IPS-NIHi7 (cell line): Measurements from ENCODE around the gene COPS9.
A peak's percentile ranks its signal among the peaks of the same experiment; 100 is the strongest.

Experiments used
- DNase-seq: peaks from one replicate; pipeline ENCODE4 v3.0.0; 2012; ENCODE audit warnings: mixed read lengths; ENCODE audit errors: extremely low spot score

The COPS9 gene

GRCh38 chr2:240111253-240111652 is 24.9 kb downstream of the COPS9 start:
- DNase-seq = no peak

DNA sequence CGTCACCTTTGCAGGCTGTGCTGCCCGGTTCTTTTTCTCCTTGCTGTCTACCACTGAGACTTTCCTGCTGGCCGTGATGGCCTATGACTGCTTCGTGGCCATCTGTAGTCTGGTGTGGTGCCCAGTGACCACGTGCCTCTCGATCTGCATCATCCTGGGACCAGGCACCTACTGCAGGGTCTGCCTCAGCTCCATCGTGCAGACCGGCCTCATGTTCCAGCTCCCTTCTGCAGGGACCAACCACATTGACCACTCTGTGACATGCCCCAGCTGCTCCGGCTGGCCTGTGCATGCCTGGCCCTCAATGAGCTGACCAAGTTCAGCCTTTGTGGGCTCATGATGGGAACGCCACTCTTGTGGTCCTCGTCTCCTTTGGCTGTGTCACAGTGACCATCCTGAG is 26.7 kb downstream of the COPS9 start:
- no peak for DNase-seq

- no peak for DNase-seq
Measured at GRCh38 chr2:240107477-240107796, 28.7 kb downstream of the COPS9 start.

- DNase-seq = no peak
Measured at GRCh38 chr2:240106765-240107476, 29.2 kb downstream of the COPS9 start.

DNA sequence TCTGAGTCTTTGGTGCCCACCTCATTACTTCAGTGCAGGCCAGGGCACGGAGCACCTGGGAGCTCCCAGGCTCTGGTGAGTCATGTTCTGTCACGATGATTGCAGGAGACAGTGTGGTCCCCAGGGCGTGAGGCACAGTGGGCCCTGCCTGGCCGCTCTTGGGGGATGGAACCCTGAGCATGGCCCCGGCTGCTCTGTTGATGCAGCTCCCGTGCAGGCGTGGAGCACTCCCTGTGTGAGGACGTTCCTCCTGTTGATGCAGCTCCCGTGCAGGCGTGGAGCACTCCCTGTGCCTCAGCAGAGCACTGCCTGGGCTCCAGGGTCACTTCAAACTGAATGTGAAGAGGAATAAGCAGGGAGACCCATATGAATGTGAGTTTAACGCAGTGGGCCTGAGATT is 30.1 kb downstream of the COPS9 start:
- DNase-seq = no peak

DNA sequence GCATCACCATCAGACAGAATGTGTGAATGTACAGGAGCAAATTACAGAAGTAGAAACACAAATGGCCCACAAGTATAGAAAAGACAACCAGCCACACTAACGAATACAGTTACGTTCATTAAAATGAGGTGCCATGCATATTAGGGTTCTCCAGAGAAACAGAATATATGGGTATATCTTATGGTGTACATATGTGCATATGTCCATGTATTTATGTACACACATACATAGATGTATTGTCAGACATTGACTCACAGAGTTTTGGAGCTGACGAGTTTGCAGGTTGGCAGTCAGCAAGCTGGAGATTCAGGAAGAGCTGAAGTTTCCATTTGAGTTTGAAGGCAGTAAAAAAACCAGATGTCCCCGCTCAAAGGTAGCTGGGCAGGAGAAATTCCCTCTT is 33.0 kb downstream of the COPS9 start:
- DNase-seq = no peak

GRCh38 chr2:240098349-240098748 is 37.8 kb downstream of the COPS9 start:
- no peak for DNase-seq

DNA sequence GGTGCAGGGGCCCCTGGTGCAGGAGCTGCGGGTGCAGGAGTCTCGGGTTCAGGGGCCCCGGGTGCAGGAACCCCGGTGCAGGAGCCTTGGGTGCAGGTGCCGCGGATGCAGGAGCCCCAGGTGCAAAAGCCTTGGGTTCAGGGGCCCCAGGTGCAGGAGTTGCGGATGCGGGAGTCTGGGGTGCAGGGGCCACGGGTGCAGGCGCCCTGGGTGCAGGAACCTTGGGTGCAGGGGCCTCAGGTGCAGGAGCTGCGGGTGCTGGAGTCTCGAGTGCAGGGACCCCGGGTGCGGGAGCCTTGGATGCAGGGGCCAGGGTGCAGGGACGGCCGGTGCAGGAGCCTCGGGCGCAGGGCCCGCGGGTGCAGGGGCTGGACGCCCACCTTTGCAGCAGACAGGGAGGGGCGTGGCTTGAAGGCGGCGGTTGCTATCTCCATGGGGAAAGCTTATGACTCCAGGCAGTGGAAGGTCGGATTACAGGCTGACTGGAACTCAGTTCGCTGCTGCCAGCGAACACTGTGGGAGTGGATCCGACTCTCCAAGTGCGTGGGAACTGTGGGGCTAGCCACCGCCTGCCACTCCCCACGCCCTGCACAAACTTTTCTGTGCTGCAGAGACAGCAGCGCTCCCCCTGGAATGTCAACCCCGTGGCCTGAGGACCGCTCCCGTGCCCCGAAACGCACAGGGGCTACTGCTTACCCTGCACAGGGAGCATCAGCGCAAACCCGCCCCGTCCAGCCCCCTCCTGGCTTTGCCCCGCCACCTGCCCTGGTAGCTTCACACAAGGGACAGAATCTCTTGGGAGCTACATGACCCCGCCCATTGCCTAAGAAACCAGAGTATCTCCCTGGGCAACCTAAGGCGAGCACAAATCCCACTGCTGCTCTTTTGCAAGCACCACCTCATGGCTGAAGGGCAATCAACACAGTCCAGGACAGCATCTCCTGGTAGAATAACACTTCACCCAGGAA is 40.3 kb downstream of the COPS9 start:
- peak; percentile 57 for DNase-seq

DNA sequence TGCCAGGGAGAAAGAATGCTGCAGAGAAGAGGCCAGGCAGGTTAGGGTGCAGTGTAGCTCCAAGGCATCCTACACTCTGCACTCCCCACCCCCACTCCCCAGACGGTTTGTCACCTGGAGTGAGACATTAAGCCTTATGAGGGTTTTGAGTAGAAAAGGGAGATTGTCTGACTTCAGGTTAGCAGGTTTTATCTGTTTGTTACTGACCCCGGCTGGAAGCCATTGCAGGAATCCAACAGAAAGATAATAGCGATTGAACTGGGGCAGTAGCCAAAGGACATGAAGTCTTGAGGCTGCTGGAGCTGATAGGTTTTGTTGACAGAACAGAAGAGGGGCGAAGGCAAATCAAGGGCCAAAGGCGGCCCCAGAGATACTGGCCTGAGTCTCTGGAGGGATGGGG is 46.8 kb downstream of the COPS9 start:
- no peak for DNase-seq

DNA sequence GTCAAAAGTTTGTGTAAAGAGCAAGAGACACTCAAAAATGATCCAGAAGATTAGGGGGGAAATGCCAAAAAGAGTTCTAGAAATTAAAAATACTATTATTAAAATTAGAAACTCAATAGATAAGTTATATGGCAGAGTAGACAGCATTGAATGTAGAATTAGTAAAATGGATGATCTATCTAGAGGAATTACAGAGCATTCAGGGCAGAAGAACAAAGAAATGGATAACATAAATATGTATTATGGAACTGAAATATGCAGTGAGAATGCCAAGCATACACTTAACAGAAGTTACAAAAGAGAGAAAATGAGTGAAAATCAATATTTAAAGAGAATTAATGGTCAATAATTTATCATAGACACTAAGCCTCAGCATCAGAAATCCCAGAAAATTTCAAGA is 49.5 kb downstream of the COPS9 start:
- DNase-seq = no peak
